Kidney (tissue), 14 donors: ENCODE measurements around the gene ANKRD24. TPM values are rescaled to one million over a fixed set of nuclear protein-coding genes. Genes with fewer than 3 reads are reported as not detected.

Experiments used
- DNase-seq, 5 donors: peaks; one replicate each; pipeline ENCODE4 v3.0.0-alpha.2; 2013 to 2020
- FAIRE-seq: peaks from 2 replicates; lab custom pipeline; 2012; peaks lifted over from hg19 to GRCh38; lab: Jason Lieb, UNC
- H3K27ac ChIP-seq, 2 donors: one replicate each; pipeline ENCODE4 v1.7.0; 2013; ENCODE audit warnings: low read depth in 2 of 2, low read length in 2 of 2, inconsistent platforms in 1 of 2
- H3K27me3 ChIP-seq: one replicate; pipeline ENCODE4 v1.7.1; 2013; ENCODE audit warnings: low read length, inconsistent platforms; ENCODE audit not compliant: control insufficient read depth, insufficient read depth
- H3K36me3 ChIP-seq, 3 donors: one replicate each; pipeline versions ENCODE4 v1.7.0 to v1.7.1; 2013; ENCODE audit warnings: low read length in 3 of 3, control low read depth in 1 of 3, inconsistent platforms in 1 of 3; ENCODE audit not compliant: insufficient read depth in 3 of 3, control insufficient read depth in 2 of 3
- H3K4me1 ChIP-seq, 3 donors: one replicate each; pipeline versions ENCODE4 v1.7.0 to v1.7.1; 2013; ENCODE audit warnings: low read length in 3 of 3, inconsistent platforms in 1 of 3, low read depth in 1 of 3; ENCODE audit not compliant: control insufficient read depth in 2 of 3, insufficient read depth in 2 of 3
- H3K4me3 ChIP-seq, 3 donors: one replicate each; pipeline versions ENCODE4 v1.7.0 to v1.8.1; 2013; ENCODE audit warnings: low read length in 3 of 3, control low read depth in 1 of 3, inconsistent platforms in 1 of 3
- H3K9ac ChIP-seq, 3 donors: one replicate each; pipeline versions ENCODE4 v1.7.0 to v1.7.1; 2013; ENCODE audit warnings: low read length in 3 of 3, control low read depth in 1 of 3, inconsistent platforms in 1 of 3
- H3K9me3 ChIP-seq, 3 donors: one replicate each; pipeline versions ENCODE4 v1.7.0 to v1.7.1; 2013; ENCODE audit warnings: low read length in 3 of 3, control low read depth in 1 of 3, inconsistent platforms in 1 of 3; ENCODE audit not compliant: control insufficient read depth in 2 of 3, insufficient read depth in 1 of 3
- intact Hi-C: fragments of 100-400 bp; cut with DNase I; formaldehyde crosslinking; loops from one replicate; pipeline ENCODE4 v1.11.1; 2022
- polyA plus RNA-seq: library from polyadenylated mRNA; stranded (reverse); fragments of 350-450 nt; fragmentation: Illumina TruSeq; extraction: RNeasy Lipid Tissue Mini Kit (QIAGEN cat#74804); gene quantifications from one replicate; pipeline ENCODE4 v1.2.3, GENCODE V29; 2014; ENCODE audit warnings: low read depth, low replicate concordance; ENCODE audit not compliant: insufficient read depth
- total RNA-seq: library from RNA; stranded (reverse); fragmentation: NEBNext Ultra II Directional; extraction: Animal tissue kit (Norgen Biotek cat#: 25700); gene quantifications from one replicate; pipeline ENCODE4 v1.2.1, GENCODE V29; 2021
- TF ChIP-seq, protein P1 (sequence below): IDR thresholded peaks from 3 replicates; pipeline ENCODE4 v1.5.1; 2012; ENCODE audit warnings: mild to moderate bottlenecking, moderate library complexity, borderline replicate concordance; ENCODE audit not compliant: insufficient read depth; ENCODE audit errors: extremely low read depth
- donor health status: control.
- donor health status: control.
- donor health status: control.
- donor health status: control.
- donor health status: control.
- donor health status: DM: yes; HTN: yes; CAD: no.
- donor health status: Normal renal cell carcinoma (clear cell type).

ANKRD24 gene
- total and polyA plus RNA-seq, 2 donors from 2014 or later: 0.72 to 1.8 TPM

DNA sequence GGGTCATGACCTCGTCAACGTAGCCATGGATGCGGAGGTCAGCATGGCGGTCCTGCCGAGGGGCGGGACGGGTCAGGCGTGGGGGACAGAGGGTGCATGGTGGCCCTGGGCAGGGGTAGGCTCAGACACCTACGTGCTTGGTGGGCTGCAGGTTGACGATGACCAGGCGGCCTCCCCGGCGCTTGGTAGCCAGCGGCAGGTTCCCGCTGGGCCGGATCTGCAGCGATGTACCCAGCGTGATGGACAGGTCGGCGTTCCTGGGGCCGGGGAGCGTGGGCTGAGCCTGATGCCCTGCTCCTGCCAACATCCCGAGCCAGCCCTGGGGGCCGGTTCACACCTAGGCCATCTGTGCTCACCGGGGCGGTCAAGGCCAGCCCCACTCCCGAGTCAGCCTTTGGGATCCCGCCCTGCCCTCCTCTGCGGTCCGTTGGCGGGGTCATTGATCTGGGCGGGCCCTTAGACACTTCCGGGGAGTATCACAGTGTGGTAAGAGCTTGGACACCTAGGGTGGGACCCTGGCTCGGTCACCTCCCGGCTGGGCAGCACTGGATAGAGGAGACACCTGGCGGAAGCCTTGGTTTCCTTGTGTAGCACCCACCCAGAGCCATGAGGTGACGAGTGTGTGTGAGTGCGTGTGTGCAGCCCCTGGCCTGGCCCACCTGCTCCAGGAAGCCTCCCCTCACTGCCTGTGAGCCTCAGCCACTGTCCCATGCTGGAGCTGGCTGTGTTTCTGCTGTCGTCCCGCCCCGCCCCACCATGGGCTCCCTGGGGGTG is 7.4 kb upstream of the ANKRD24 start:
- DNase-seq: peak in 1 of 5 donors; percentile 72
- FAIRE-seq: no peak
- H3K9me3 ChIP-seq: no peaks in the 10 kb centered on the region
- no peak overlapping the region for H3K27ac ChIP-seq
- H3K9ac ChIP-seq: no peak overlapping the region
- H3K4me1 ChIP-seq: peaks cover 0 to 2% (median 0%) of the 10 kb centered on the region in 3 donors
- TF ChIP-seq, protein P1, sequence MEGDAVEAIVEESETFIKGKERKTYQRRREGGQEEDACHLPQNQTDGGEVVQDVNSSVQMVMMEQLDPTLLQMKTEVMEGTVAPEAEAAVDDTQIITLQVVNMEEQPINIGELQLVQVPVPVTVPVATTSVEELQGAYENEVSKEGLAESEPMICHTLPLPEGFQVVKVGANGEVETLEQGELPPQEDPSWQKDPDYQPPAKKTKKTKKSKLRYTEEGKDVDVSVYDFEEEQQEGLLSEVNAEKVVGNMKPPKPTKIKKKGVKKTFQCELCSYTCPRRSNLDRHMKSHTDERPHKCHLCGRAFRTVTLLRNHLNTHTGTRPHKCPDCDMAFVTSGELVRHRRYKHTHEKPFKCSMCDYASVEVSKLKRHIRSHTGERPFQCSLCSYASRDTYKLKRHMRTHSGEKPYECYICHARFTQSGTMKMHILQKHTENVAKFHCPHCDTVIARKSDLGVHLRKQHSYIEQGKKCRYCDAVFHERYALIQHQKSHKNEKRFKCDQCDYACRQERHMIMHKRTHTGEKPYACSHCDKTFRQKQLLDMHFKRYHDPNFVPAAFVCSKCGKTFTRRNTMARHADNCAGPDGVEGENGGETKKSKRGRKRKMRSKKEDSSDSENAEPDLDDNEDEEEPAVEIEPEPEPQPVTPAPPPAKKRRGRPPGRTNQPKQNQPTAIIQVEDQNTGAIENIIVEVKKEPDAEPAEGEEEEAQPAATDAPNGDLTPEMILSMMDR: no peak
- peaks cover 0 to 2% (median 0%) of the 10 kb centered on the region in 3 donors for H3K36me3 ChIP-seq
- H3K4me3 ChIP-seq: no peak overlapping the region
- no peaks in the 10 kb centered on the region for H3K27me3 ChIP-seq
- intact Hi-C loops: no loop called here

DNA sequence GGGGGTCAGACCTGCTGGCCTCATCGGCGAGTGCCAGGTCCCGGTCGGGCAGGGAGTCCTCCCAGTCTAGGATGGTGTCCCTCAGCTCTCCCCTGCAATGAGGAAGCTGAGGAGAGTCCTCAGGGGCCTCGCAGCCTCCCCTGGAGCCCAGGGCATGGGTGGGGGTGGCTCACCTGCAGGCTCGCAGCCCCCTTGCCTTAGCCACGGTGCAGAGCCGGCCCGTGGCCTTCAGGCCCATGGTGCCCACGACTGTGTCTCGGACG is 6.9 kb upstream of the ANKRD24 start:
- intact Hi-C loops: no loop called here

DNA sequence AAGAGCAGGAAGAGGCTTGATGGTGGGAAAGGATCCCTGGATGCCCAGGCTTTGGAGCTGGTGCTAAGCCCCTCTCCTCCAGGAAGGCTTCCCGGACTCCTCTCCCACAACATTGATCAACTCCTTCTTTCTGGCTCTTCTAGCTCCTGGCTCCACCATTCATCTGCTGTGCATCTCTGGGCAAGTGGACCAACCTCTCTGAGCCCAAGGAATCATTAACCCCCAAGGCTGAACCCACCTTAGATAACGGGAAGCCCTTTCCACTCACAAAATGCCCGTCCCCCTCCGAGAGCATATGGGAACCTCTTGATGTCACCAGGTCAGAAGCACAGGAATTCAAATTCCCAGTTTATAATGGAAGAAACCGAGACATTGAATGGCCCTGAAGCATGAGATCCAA is 5.3 kb upstream of the ANKRD24 start:
- TF ChIP-seq, protein P1: no peak
- H3K27ac ChIP-seq: no peak overlapping the region
- no peaks in the 10 kb centered on the region for H3K9me3 ChIP-seq
- intact Hi-C loops: no loop called here
- peaks cover 0 to 8% (median 0%) of the 10 kb centered on the region in 3 donors for H3K4me1 ChIP-seq
- no peak for FAIRE-seq
- H3K27me3 ChIP-seq: no peaks in the 10 kb centered on the region
- no peak overlapping the region for H3K9ac ChIP-seq
- no peak for DNase-seq
- H3K36me3 ChIP-seq: peaks cover 0 to 2% (median 0%) of the 10 kb centered on the region in 3 donors
- H3K4me3 ChIP-seq: no peak overlapping the region

More for the DNA sequence above, 6.9 kb upstream of the ANKRD24 start:
- DNase-seq (no peak), FAIRE-seq (no peak)
- Histone ChIP-seq H3K4me1 (peaks cover 0 to 2% (median 0%) of the 10 kb centered on the region in 3 donors), H3K9ac (no peak overlapping the region), H3K27ac (no peak overlapping the region), H3K9me3 (no peaks in the 10 kb centered on the region), H3K27me3 (no peaks in the 10 kb centered on the region), H3K4me3 (no peak overlapping the region), H3K36me3 (peaks cover 0 to 2% (median 0%) of the 10 kb centered on the region in 3 donors)
- TF ChIP-seq, protein P1: no peak
